ENCODE results near the gene SLC23A1.

Gene SLC23A1

GRCh38 chr5:139388198-139388821, 5.2 kb upstream of the SLC23A1 start:
- Histone ChIP-seq H3K4me3 (ENCODE audit: low read depth, low read length) (no peak overlapping the region), H3K27ac (ENCODE audit: extremely low read depth, low read depth, low read length) (no peak overlapping the region), H3K36me3 (ENCODE audit: control insufficient read depth in 2 of 2, insufficient read depth in 1 of 2, low read length in 2 of 2) (no peaks in the 10 kb centered on the region), H3K4me1 (ENCODE audit: control insufficient read depth, insufficient read depth, low read length) (no peaks in the 10 kb centered on the region), H3K9me3 (ENCODE audit: control insufficient read depth, insufficient read depth, low read depth, low read length) (no peaks in the 10 kb centered on the region)
- POLR2A ChIA-PET: interaction anchor here (0.6 kb wide), 1 partner anchor 809 kb away, joined by 3 read pairs; no protein-coding TSS in a partner anchor
- CTCF ChIA-PET: interaction anchor here (0.5 to 0.6 kb wide), 2 partner anchors 148 to 1174 kb away, joined by 3 read pairs; no protein-coding TSS in a partner anchor
- TF ChIP-seq OVOL3 (tag by site-specific recombination; IDR thresholded peaks at IDR 0.05) (no peak), ZNF707 (tag by site-specific recombination; IDR thresholded peaks at IDR 0.05) (no peak), ZBTB17 (tag by site-specific recombination; IDR thresholded peaks at IDR 0.05) (peak; percentile 30; the same call in 1 of the 2 replicates), ZNF692 (tag by site-specific recombination; IDR thresholded peaks at IDR 0.05) (no peak), GLIS2 (tag by site-specific recombination; IDR thresholded peaks at IDR 0.05) (peak; percentile 27; the same call in 1 of the 2 replicates), EGR2 (tag by site-specific recombination; IDR thresholded peaks at IDR 0.05; ENCODE audit: low read depth) (peak; percentile 93), SP2 (tag by site-specific recombination; IDR thresholded peaks at IDR 0.05) (peak; percentile 47), ZNF133 (tag by site-specific recombination; IDR thresholded peaks at IDR 0.05) (no peak), WT1 (tag by site-specific recombination; IDR thresholded peaks at IDR 0.05) (peak; percentile 64), ZNF530 (tag by site-specific recombination; IDR thresholded peaks at IDR 0.05; ENCODE audit: low read depth) (no peak), ZFHX2 (tag by site-specific recombination; conservative IDR thresholded peaks at IDR 0.05) (peak; percentile 95), GFI1B (tag by site-specific recombination; IDR thresholded peaks at IDR 0.05) (no peak), ZNF398 (tag by site-specific recombination; IDR thresholded peaks at IDR 0.05) (peak; percentile 52; the same call in 1 of the 2 replicates), SCRT2 (tag by site-specific recombination; IDR thresholded peaks at IDR 0.05) (0 out of 2 replicates have a peak, but pooled peaks have one; percentile 41), ZNF184 (tag by site-specific recombination; IDR thresholded peaks at IDR 0.05) (no peak), TCF7L2 (IDR thresholded peaks at IDR 0.05; ENCODE audit: borderline replicate concordance, low read depth, low read length) (no peak), ZNF501 (tag by site-specific recombination; IDR thresholded peaks at IDR 0.05) (no peak), ZNF600 (tag by site-specific recombination; IDR thresholded peaks at IDR 0.05) (peak; percentile 65; the same call in 1 of the 2 replicates), ZNF341 (tag by site-specific recombination; IDR thresholded peaks at IDR 0.05; ENCODE audit: low read depth) (peak; percentile 82)
- TF ChIP-seq, protein P1, sequence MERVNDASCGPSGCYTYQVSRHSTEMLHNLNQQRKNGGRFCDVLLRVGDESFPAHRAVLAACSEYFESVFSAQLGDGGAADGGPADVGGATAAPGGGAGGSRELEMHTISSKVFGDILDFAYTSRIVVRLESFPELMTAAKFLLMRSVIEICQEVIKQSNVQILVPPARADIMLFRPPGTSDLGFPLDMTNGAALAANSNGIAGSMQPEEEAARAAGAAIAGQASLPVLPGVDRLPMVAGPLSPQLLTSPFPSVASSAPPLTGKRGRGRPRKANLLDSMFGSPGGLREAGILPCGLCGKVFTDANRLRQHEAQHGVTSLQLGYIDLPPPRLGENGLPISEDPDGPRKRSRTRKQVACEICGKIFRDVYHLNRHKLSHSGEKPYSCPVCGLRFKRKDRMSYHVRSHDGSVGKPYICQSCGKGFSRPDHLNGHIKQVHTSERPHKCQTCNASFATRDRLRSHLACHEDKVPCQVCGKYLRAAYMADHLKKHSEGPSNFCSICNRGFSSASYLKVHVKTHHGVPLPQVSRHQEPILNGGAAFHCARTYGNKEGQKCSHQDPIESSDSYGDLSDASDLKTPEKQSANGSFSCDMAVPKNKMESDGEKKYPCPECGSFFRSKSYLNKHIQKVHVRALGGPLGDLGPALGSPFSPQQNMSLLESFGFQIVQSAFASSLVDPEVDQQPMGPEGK (tag by site-specific recombination; IDR thresholded peaks at IDR 0.05): 0 out of 2 replicates have a peak, but pooled peaks have one; percentile 28
- TF ChIP-seq, protein P2, sequence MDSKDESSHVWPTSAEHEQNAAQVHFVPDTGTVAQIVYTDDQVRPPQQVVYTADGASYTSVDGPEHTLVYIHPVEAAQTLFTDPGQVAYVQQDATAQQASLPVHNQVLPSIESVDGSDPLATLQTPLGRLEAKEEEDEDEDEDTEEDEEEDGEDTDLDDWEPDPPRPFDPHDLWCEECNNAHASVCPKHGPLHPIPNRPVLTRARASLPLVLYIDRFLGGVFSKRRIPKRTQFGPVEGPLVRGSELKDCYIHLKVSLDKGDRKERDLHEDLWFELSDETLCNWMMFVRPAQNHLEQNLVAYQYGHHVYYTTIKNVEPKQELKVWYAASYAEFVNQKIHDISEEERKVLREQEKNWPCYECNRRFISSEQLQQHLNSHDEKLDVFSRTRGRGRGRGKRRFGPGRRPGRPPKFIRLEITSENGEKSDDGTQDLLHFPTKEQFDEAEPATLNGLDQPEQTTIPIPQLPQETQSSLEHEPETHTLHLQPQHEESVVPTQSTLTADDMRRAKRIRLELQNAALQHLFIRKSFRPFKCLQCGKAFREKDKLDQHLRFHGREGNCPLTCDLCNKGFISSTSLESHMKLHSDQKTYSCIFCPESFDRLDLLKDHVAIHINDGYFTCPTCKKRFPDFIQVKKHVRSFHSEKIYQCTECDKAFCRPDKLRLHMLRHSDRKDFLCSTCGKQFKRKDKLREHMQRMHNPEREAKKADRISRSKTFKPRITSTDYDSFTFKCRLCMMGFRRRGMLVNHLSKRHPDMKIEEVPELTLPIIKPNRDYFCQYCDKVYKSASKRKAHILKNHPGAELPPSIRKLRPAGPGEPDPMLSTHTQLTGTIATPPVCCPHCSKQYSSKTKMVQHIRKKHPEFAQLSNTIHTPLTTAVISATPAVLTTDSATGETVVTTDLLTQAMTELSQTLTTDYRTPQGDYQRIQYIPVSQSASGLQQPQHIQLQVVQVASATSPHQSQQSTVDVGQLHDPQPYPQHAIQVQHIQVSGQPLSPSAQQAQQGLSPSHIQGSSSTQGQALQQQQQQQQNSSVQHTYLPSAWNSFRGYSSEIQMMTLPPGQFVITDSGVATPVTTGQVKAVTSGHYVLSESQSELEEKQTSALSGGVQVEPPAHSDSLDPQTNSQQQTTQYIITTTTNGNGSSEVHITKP (tag by site-specific recombination; IDR thresholded peaks at IDR 0.05): peak; percentile 39; the same call in 1 of the 2 replicates
- TF ChIP-seq, protein P3, sequence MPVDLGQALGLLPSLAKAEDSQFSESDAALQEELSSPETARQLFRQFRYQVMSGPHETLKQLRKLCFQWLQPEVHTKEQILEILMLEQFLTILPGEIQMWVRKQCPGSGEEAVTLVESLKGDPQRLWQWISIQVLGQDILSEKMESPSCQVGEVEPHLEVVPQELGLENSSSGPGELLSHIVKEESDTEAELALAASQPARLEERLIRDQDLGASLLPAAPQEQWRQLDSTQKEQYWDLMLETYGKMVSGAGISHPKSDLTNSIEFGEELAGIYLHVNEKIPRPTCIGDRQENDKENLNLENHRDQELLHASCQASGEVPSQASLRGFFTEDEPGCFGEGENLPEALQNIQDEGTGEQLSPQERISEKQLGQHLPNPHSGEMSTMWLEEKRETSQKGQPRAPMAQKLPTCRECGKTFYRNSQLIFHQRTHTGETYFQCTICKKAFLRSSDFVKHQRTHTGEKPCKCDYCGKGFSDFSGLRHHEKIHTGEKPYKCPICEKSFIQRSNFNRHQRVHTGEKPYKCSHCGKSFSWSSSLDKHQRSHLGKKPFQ (tag by site-specific recombination; IDR thresholded peaks at IDR 0.05): peak; percentile 36
